Loucy (cell line): ENCODE measurements around the gene PON2.

Experiments
- H2AFZ ChIP-seq: fragments of 200-600 bp; sonication (generic); 2 replicates; pipeline ENCODE4 v1.6.0; 2016; ENCODE audit warnings: antibody characterized with exemption, mild to moderate bottlenecking, low read length, moderate library complexity
- H3F3A ChIP-seq: fragments of 200-600 bp; 2 replicates; pipeline ENCODE4 v1.6.0; 2016; ENCODE audit warnings: antibody characterized with exemption, low read depth, mild to moderate bottlenecking
- H3K27me3 ChIP-seq: fragments of 200-600 bp; sonication (generic); 2 replicates; pipeline ENCODE4 v1.6.1; 2014; ENCODE audit warnings: low read length, mild to moderate bottlenecking; ENCODE audit not compliant: insufficient read depth, poor library complexity, severe bottlenecking
- H3K36me3 ChIP-seq: fragments of 200-600 bp; sonication (generic); 2 replicates; pipeline ENCODE4 v1.6.1; 2016; ENCODE audit warnings: low read length; ENCODE audit not compliant: insufficient read depth
- H3K4me1 ChIP-seq: fragments of 200-600 bp; sonication (generic); 2 replicates; pipeline ENCODE4 v1.5.1; 2014; ENCODE audit warnings: low read length, mild to moderate bottlenecking; ENCODE audit not compliant: insufficient read depth, poor library complexity, severe bottlenecking
- H3K4me2 ChIP-seq: fragments of 200-600 bp; sonication (generic); 2 replicates; pipeline ENCODE4 v1.6.0; 2014; ENCODE audit warnings: antibody characterized with exemption, low read length, low read depth, mild to moderate bottlenecking; ENCODE audit not compliant: poor library complexity, severe bottlenecking
- H3K4me3 ChIP-seq: fragments of 200-600 bp; sonication (generic); 2 replicates; pipeline ENCODE4 v1.5.1; 2014; ENCODE audit warnings: low read length, mild to moderate bottlenecking, mixed read lengths; ENCODE audit not compliant: poor library complexity, severe bottlenecking
- H3K79me2 ChIP-seq: fragments of 200-600 bp; sonication (generic); 2 replicates; pipeline ENCODE4 v1.6.1; 2014; ENCODE audit warnings: low read length; ENCODE audit not compliant: insufficient read depth
- H3K9ac ChIP-seq: fragments of 200-600 bp; sonication (generic); 2 replicates; pipeline ENCODE4 v1.6.0; 2014; ENCODE audit warnings: mild to moderate bottlenecking, low read depth, low read length, moderate library complexity; ENCODE audit not compliant: poor library complexity, severe bottlenecking
- H3K9me2 ChIP-seq: fragments of 200-600 bp; sonication (generic); replicated peaks from 2 replicates; pipeline ENCODE4 v1.6.1; 2016; ENCODE audit warnings: low read depth, low read length, mixed read lengths
- H3K9me3 ChIP-seq: fragments of 200-600 bp; sonication (generic); 2 replicates; pipeline ENCODE4 v1.6.1; 2014; ENCODE audit warnings: mild to moderate bottlenecking, antibody characterized with exemption, low read length, low read depth; ENCODE audit not compliant: insufficient read depth
- H4K20me1 ChIP-seq: fragments of 200-600 bp; sonication (generic); 2 replicates; pipeline ENCODE4 v1.6.0; 2014; ENCODE audit warnings: antibody characterized with exemption, low read length, mild to moderate bottlenecking; ENCODE audit not compliant: insufficient read depth, poor library complexity, severe bottlenecking
- EZH2phosphoT487 ChIP-seq: fragments of 200-600 bp; IDR thresholded peaks from 2 replicates; pipeline ENCODE4 v1.6.1; 2018; ENCODE audit warnings: antibody characterized with exemption, mild to moderate bottlenecking, moderate library complexity, borderline replicate concordance
- TF ChIP-seq, protein P1 (sequence below): fragments of 200-600 bp; sonication (generic); conservative IDR thresholded peaks from 2 replicates; pipeline ENCODE4 v1.5.1; 2014; ENCODE audit warnings: mild to moderate bottlenecking, antibody characterized with exemption, low read length

PON2 gene

DNA sequence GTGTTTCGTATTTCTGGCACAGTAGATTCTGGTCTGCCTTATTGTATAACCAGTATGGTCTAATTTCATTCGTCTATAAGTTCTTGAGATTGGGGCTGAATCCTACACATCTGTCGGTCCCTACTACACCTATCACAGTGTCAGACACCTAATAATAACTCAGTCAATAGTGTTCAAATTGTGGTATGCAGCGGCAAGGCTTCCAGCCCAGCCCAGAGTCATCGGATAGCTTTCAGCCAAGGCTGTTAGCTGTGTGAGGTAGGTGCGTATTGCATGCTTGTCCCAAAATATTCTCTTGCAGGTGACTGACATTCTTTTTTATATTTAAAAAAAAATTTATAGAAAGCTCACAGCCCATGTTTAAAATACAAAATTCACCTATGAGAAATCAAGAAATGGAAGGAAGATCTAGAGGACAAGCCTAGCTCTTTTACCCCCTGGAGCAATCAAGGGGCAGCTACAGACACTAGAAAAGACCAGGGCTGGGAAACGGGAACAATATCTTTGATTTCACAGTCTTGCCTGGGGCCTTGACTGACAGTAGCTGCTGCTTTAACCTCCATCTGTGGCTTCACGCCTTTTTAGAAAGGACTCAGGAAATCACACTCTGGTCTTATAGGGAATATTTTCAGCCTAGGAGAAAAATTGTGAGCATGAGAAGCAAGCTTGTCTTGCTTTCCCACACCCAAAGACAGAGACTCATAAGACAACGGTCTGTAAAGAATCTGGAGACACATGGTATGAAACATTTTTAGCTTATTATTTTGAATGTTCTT is 41.4 kb upstream of the PON2 start:
- Histone ChIP-seq H3K4me2 (peak overlapping the region; percentile 21), H4K20me1 (no peaks in the 10 kb centered on the region), H3K9me3 (no peaks in the 10 kb centered on the region), H3K4me1 (peaks cover 24% of the 10 kb centered on the region), H3F3A (0 out of 2 replicates have a peak, but pooled peaks cover 3% of the 10 kb centered on the region), H3K36me3 (no peaks in the 10 kb centered on the region), H3K9me2 (no peaks in the 10 kb centered on the region), H3K4me3 (no peak overlapping the region), H3K79me2 (no peaks in the 10 kb centered on the region), H2AFZ (peak overlapping the region; percentile 70), H3K9ac (no peak overlapping the region), H3K27me3 (no peaks in the 10 kb centered on the region)
- TF ChIP-seq, protein P1, sequence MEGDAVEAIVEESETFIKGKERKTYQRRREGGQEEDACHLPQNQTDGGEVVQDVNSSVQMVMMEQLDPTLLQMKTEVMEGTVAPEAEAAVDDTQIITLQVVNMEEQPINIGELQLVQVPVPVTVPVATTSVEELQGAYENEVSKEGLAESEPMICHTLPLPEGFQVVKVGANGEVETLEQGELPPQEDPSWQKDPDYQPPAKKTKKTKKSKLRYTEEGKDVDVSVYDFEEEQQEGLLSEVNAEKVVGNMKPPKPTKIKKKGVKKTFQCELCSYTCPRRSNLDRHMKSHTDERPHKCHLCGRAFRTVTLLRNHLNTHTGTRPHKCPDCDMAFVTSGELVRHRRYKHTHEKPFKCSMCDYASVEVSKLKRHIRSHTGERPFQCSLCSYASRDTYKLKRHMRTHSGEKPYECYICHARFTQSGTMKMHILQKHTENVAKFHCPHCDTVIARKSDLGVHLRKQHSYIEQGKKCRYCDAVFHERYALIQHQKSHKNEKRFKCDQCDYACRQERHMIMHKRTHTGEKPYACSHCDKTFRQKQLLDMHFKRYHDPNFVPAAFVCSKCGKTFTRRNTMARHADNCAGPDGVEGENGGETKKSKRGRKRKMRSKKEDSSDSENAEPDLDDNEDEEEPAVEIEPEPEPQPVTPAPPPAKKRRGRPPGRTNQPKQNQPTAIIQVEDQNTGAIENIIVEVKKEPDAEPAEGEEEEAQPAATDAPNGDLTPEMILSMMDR: no peak
- TF ChIP-seq EZH2phosphoT487: no peak

DNA sequence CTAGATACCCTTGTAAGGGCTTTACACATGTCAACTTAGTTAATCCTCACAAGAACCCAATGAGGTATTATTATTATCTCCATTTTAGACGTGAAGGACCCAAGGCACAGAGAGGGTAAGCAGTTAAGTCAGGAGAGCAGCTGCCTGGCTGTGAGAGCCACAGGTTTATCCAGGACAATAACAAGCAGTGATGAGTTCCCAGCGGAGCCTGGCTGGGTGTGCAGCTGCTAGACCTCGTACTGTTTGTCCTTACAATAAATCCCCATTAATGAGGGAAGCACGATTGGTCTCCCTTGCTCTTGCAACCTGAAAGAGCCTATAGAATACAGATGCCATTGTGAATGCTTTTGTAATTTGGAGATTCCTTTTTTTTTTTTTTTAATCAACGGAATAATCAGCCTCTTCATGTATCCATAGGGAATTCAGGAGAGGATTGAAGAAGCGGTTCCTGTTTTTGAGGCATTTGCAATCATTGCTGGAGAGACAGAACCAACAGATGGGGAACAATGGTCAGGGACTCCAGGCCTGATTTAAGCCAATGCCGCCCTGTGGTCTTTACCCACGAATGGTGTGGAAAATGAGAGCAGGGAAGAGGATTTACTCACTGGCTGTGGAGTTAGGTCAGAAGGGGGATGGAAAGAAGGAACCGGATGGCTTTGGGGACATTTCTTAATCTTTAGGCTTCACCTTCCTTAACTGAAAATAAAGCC is 38.6 kb upstream of the PON2 start:
- Histone ChIP-seq H3K4me3 (no peak overlapping the region), H3K36me3 (no peaks in the 10 kb centered on the region), H3K79me2 (no peaks in the 10 kb centered on the region), H3K9me3 (no peaks in the 10 kb centered on the region), H3K9ac (no peak overlapping the region), H3K27me3 (no peaks in the 10 kb centered on the region), H2AFZ (no peak overlapping the region), H3F3A (no peaks in the 10 kb centered on the region), H3K4me2 (no peak overlapping the region), H3K4me1 (peaks cover 39% of the 10 kb centered on the region), H3K9me2 (no peaks in the 10 kb centered on the region), H4K20me1 (no peaks in the 10 kb centered on the region)
- TF ChIP-seq EZH2phosphoT487: no peak
- TF ChIP-seq, protein P1: no peak

DNA sequence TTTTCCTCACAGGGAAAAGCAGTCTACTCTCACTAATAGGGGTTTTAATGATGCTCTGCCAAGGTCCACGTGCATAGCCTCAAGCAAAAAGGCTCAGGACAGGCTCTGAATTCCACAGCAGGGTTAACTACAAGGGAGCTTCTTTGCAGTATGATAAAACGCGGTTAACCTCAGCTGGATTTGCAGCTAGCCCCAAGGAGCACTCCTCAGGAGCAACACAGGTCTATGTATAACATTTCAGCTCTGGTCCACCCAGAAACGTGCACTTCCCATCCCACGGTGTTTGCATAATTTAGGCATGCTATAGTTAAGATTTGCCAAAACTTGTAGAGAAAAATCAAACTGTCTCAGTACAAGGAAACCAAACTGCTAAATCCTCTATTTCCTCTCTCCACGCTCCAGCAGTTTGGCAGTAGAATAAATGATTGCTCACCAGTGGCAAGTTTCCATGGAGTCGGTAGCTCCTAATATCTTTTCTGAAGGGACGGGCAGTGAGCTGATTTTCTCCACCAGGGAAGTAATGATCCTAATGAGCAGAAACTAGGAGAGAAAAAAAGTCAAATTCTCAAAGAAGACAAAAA is 37.8 kb upstream of the PON2 start:
- H3K9me2 ChIP-seq: no peaks in the 10 kb centered on the region
- H3F3A ChIP-seq: no peaks in the 10 kb centered on the region
- no peak overlapping the region for H2AFZ ChIP-seq
- H3K27me3 ChIP-seq: no peaks in the 10 kb centered on the region
- no peaks in the 10 kb centered on the region for H3K79me2 ChIP-seq
- no peak overlapping the region for H3K4me3 ChIP-seq
- no peaks in the 10 kb centered on the region for H4K20me1 ChIP-seq
- TF ChIP-seq, protein P1: no peak
- TF ChIP-seq EZH2phosphoT487: no peak
- no peak overlapping the region for H3K9ac ChIP-seq
- no peaks in the 10 kb centered on the region for H3K36me3 ChIP-seq
- no peak overlapping the region for H3K4me2 ChIP-seq
- no peaks in the 10 kb centered on the region for H3K9me3 ChIP-seq
- peaks cover 32% of the 10 kb centered on the region for H3K4me1 ChIP-seq
